ENCODE results near the gene NLRP3. TPM values are rescaled to one million over a fixed set of nuclear protein-coding genes. Genes with fewer than 3 reads are reported as not detected.

The NLRP3 gene
- total and polyA plus RNA-seq, 4 donors, result 1.3 to 27.9 (median 5.6) TPM

DNA sequence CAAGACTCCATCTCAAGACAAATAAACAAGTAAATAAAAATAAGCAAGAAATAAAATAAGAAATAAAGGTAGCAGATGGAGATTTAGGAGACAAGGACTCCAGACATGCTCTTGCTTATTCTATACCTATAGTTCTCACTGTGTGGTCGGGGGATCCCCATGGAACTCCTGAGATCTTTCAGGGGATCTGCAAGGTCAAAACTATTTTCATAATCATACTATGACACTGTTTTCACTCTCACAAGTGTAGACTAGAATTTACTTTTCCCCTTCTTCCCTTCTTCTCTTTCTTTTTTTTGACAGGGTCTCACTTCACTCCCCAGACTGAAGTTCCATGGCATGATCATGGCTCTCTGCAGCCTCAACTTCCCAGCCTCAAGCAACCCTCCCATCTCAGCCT, 29.8 kb upstream of the NLRP3 start:
- H3K4me1 ChIP-seq (ENCODE audit: control insufficient read depth in 5 of 5, insufficient read depth in 5 of 5, low read length in 5 of 5), result peaks cover 0 to 5% (median 0%) of the 10 kb centered on the region in 5 donors
- DNase-seq (no peak), ATAC-seq (ENCODE audit: insufficient read depth, low FRiP score) (no peak)
- no peaks in the 10 kb centered on the region for H3K36me3 ChIP-seq (ENCODE audit: control insufficient read depth in 4 of 4, insufficient read depth in 4 of 4, low read length in 4 of 4)
- no peak overlapping the region for H3K9ac ChIP-seq (ENCODE audit: insufficient read depth in 1 of 2, low read length in 2 of 2)
- H3K27ac ChIP-seq (ENCODE audit: low read depth in 1 of 2, low read length in 1 of 2), result no peak overlapping the region
- H3K27me3 ChIP-seq (ENCODE audit: control insufficient read depth in 3 of 3, insufficient read depth in 3 of 3, low read length in 2 of 3), result peaks cover 0 to 5% (median 0%) of the 10 kb centered on the region in 3 donors
- TF ChIP-seq, protein P1, sequence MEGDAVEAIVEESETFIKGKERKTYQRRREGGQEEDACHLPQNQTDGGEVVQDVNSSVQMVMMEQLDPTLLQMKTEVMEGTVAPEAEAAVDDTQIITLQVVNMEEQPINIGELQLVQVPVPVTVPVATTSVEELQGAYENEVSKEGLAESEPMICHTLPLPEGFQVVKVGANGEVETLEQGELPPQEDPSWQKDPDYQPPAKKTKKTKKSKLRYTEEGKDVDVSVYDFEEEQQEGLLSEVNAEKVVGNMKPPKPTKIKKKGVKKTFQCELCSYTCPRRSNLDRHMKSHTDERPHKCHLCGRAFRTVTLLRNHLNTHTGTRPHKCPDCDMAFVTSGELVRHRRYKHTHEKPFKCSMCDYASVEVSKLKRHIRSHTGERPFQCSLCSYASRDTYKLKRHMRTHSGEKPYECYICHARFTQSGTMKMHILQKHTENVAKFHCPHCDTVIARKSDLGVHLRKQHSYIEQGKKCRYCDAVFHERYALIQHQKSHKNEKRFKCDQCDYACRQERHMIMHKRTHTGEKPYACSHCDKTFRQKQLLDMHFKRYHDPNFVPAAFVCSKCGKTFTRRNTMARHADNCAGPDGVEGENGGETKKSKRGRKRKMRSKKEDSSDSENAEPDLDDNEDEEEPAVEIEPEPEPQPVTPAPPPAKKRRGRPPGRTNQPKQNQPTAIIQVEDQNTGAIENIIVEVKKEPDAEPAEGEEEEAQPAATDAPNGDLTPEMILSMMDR (IDR thresholded peaks at IDR 0.05; ENCODE audit: control extremely low read depth, extremely low read depth), result no peak
- H3K9me3 ChIP-seq (ENCODE audit: control insufficient read depth in 4 of 4, insufficient read depth in 3 of 4, low read length in 3 of 4), result peaks cover 0 to 4% (median 0%) of the 10 kb centered on the region in 4 donors
- 85 to 90% methylated on average over 1 of the region's 1 CpG for WGBS, 2 donors
- no peak overlapping the region for H3K4me3 ChIP-seq

DNA sequence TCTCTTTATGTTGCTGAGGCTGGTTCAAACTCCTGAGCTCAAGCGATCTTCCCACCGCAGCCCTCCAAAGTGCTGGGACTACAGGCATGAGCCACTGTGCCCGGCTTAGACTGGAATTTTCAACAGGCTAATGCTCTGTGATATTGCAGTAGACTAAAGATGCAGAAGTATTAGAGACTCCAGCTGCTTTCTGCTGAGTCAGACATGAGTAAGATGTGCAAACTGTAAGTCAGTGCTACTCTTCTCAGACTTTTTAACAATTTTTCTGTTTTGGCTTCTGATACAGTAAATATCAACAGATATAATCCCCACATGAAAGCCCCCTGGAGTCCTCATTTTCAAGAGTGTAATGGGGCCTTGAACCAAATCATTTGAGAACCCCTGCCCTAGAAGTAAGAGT, 29.3 kb upstream of the NLRP3 start:
- Histone ChIP-seq H3K27me3 (ENCODE audit: control insufficient read depth in 3 of 3, insufficient read depth in 3 of 3, low read length in 2 of 3) (peaks cover 0 to 5% (median 0%) of the 10 kb centered on the region in 3 donors), H3K36me3 (ENCODE audit: control insufficient read depth in 4 of 4, insufficient read depth in 4 of 4, low read length in 4 of 4) (no peaks in the 10 kb centered on the region), H3K4me3 (no peak overlapping the region), H3K9ac (ENCODE audit: insufficient read depth in 1 of 2, low read length in 2 of 2) (no peak overlapping the region), H3K9me3 (ENCODE audit: control insufficient read depth in 4 of 4, insufficient read depth in 3 of 4, low read length in 3 of 4) (peaks cover 0 to 4% (median 0%) of the 10 kb centered on the region in 4 donors), H3K4me1 (ENCODE audit: control insufficient read depth in 5 of 5, insufficient read depth in 5 of 5, low read length in 5 of 5) (peaks cover 0 to 5% (median 0%) of the 10 kb centered on the region in 5 donors), H3K27ac (ENCODE audit: low read depth in 1 of 2, low read length in 1 of 2) (no peak overlapping the region)
- ATAC-seq (ENCODE audit: insufficient read depth, low FRiP score) (no peak), DNase-seq (no peak)
- TF ChIP-seq, protein P1 (IDR thresholded peaks at IDR 0.05; ENCODE audit: control extremely low read depth, extremely low read depth), result no peak
- WGBS, 2 donors, result 75 to 82% methylated on average over 3 of the region's 3 CpGs

DNA sequence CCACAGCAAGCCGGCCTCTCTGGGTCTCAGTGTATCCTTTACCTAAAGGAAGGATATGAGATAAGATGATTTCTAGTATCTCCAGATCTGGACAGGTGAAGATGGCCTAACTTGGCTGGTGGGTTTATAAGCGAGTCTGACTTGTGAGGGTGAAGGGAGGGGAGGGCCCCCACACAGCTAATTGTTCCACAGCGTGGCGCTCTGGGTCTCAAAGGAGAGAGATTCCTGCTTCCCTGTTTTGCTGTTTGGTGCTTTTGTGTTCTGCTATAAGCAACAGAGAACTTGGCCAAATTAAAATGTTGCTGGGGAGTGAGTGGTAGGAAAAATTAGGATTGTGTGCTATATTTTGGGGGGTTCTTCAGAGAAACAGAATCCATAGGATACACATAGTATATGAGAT, 28.9 kb upstream of the NLRP3 start:
- DNase-seq (no peak), ATAC-seq (ENCODE audit: insufficient read depth, low FRiP score) (no peak)
- Histone ChIP-seq H3K4me3 (no peak overlapping the region), H3K27me3 (ENCODE audit: control insufficient read depth in 3 of 3, insufficient read depth in 3 of 3, low read length in 2 of 3) (peaks cover 0 to 5% (median 0%) of the 10 kb centered on the region in 3 donors), H3K9ac (ENCODE audit: insufficient read depth in 1 of 2, low read length in 2 of 2) (no peak overlapping the region), H3K4me1 (ENCODE audit: control insufficient read depth in 5 of 5, insufficient read depth in 5 of 5, low read length in 5 of 5) (peaks cover 0 to 5% (median 0%) of the 10 kb centered on the region in 5 donors), H3K27ac (ENCODE audit: low read depth in 1 of 2, low read length in 1 of 2) (no peak overlapping the region), H3K36me3 (ENCODE audit: control insufficient read depth in 4 of 4, insufficient read depth in 4 of 4, low read length in 4 of 4) (no peaks in the 10 kb centered on the region), H3K9me3 (ENCODE audit: control insufficient read depth in 4 of 4, insufficient read depth in 3 of 4, low read length in 3 of 4) (peaks cover 0 to 4% (median 0%) of the 10 kb centered on the region in 4 donors)
- 62 to 70% methylated on average over 4 of the region's 4 CpGs for WGBS, 2 donors
- TF ChIP-seq, protein P1 (IDR thresholded peaks at IDR 0.05; ENCODE audit: control extremely low read depth, extremely low read depth), result no peak

- Histone ChIP-seq H3K4me1 (ENCODE audit: control insufficient read depth in 5 of 5, insufficient read depth in 5 of 5, low read length in 5 of 5) (peaks cover 0 to 5% (median 0%) of the 10 kb centered on the region in 5 donors), H3K27me3 (ENCODE audit: control insufficient read depth in 3 of 3, insufficient read depth in 3 of 3, low read length in 2 of 3) (peaks cover 0 to 5% (median 0%) of the 10 kb centered on the region in 3 donors), H3K4me3 (no peak overlapping the region), H3K36me3 (ENCODE audit: control insufficient read depth in 4 of 4, insufficient read depth in 4 of 4, low read length in 4 of 4) (no peaks in the 10 kb centered on the region), H3K9ac (ENCODE audit: insufficient read depth in 1 of 2, low read length in 2 of 2) (no peak overlapping the region), H3K9me3 (ENCODE audit: control insufficient read depth in 4 of 4, insufficient read depth in 3 of 4, low read length in 3 of 4) (peaks cover 0 to 4% (median 0%) of the 10 kb centered on the region in 4 donors), H3K27ac (ENCODE audit: low read depth in 1 of 2, low read length in 1 of 2) (no peak overlapping the region)
- no peak for DNase-seq
- 64 to 75% methylated on average over 5 of the region's 5 CpGs for WGBS, 2 donors
- ATAC-seq (ENCODE audit: insufficient read depth, low FRiP score), result no peak
- TF ChIP-seq, protein P1 (IDR thresholded peaks at IDR 0.05; ENCODE audit: control extremely low read depth, extremely low read depth), result no peak
These were observed 28.4 kb upstream of the NLRP3 start for GRCh38 chr1:247387565-247387964.
